ENCODE data around the gene SYNE4.
A peak's percentile ranks its signal among the peaks of the same experiment; 100 is the strongest.
"Not testable (repeated sequence)": the region's sequence is repeated elsewhere in the genome, so short reads cannot be mapped to it uniquely, and the experiment has no call there.

The SYNE4 gene

GRCh38 chr19:35959968-35960320 is 48.7 kb downstream of the SYNE4 start:
- no peak overlapping the region for H3K4me3 ChIP-seq (ENCODE audit: low read depth, low read length)
- DNase-seq (ENCODE audit: low read depth) = no peak
- TF ChIP-seq, protein P1, sequence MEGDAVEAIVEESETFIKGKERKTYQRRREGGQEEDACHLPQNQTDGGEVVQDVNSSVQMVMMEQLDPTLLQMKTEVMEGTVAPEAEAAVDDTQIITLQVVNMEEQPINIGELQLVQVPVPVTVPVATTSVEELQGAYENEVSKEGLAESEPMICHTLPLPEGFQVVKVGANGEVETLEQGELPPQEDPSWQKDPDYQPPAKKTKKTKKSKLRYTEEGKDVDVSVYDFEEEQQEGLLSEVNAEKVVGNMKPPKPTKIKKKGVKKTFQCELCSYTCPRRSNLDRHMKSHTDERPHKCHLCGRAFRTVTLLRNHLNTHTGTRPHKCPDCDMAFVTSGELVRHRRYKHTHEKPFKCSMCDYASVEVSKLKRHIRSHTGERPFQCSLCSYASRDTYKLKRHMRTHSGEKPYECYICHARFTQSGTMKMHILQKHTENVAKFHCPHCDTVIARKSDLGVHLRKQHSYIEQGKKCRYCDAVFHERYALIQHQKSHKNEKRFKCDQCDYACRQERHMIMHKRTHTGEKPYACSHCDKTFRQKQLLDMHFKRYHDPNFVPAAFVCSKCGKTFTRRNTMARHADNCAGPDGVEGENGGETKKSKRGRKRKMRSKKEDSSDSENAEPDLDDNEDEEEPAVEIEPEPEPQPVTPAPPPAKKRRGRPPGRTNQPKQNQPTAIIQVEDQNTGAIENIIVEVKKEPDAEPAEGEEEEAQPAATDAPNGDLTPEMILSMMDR (IDR thresholded peaks at IDR 0.05; ENCODE audit: low read depth, low read length, missing control alignments) = no peak

GRCh38 chr19:35959040-35959967 is 49.3 kb downstream of the SYNE4 start:
- no peak overlapping the region for H3K4me3 ChIP-seq (ENCODE audit: low read depth, low read length)
- no peak for DNase-seq (ENCODE audit: low read depth)

DNA sequence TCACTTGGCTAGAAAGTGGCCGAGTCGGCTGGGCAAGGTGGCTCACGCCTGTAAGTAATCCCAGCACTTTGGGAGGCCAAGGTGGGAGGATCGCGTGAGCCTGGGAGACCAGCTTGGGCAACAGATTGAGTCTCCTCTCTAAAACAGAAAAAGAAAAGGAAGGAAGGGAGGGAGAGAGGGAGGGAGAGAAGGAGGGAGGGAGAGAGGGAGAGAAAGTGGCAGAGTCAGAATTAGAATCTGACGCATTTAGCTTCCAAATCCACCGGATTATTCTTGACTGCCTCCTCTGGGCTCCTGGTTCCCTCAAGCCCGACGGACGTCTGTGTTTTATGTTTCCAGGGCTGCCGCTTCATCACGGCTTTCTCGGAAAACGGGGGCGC is 50.0 kb downstream of the SYNE4 start:
- TF ChIP-seq, protein P1 (IDR thresholded peaks at IDR 0.05; ENCODE audit: low read depth, low read length, missing control alignments) = no peak
- no peak for DNase-seq (ENCODE audit: low read depth)
- no peak overlapping the region for H3K4me3 ChIP-seq (ENCODE audit: low read depth, low read length)

More at GRCh38 chr19:35959040-35959967, 49.3 kb downstream of the SYNE4 start:
- TF ChIP-seq, protein P1 (IDR thresholded peaks at IDR 0.05; ENCODE audit: low read depth, low read length, missing control alignments) = peak; percentile 40

DNA sequence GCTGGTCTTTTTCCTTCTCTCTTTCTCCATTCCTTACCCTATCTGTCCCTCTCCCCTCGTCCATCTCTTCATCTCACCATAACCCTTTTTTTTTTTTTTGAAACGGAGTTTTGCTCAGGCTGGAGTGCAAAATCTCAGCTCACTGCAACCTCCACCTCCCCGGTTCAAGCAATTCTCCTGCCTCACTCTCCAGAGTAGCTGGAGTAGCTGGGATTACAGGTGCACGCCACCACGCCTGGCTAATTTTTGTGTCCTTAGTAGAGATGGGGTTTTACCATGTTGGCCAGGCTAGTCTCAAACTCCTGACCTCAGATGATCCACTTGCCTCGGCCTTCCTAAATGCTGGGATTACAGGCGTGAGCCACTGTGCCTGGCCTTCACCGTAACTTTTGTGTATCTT is 51.2 kb downstream of the SYNE4 start:
- not testable (repeated sequence) for DNase-seq (ENCODE audit: low read depth)

GRCh38 chr19:35955881-35956634 is 52.6 kb downstream of the SYNE4 start:
- DNase-seq (ENCODE audit: low read depth) = no peak
- H3K4me3 ChIP-seq (ENCODE audit: low read depth, low read length) = no peak overlapping the region
- TF ChIP-seq, protein P1 (IDR thresholded peaks at IDR 0.05; ENCODE audit: low read depth, low read length, missing control alignments) = no peak

More for the DNA sequence above, 51.2 kb downstream of the SYNE4 start:
- H3K4me3 ChIP-seq (ENCODE audit: low read depth, low read length) = not testable (repeated sequence)
